Epithelial cell of esophagus (primary cell): ENCODE results near the gene FBLIM1.

ENCODE experiments used
- DNase-seq: peaks from one replicate; pipeline ENCODE4 v3.0.0; 2010; ENCODE audit warnings: low read depth
- H3K4me3 ChIP-seq: 2 replicates; pipeline ENCODE4 v1.5.1; 2011; ENCODE audit warnings: mild to moderate bottlenecking, low read length, control low read depth
- CTCF ChIP-seq: IDR thresholded peaks from 2 replicates; pipeline ENCODE4 v1.5.1; 2011; ENCODE audit warnings: low read depth, mild to moderate bottlenecking, low read length, control low read depth, inconsistent platforms; ENCODE audit not compliant: insufficient read depth; ENCODE audit errors: missing control alignments

Gene FBLIM1

GRCh38 chr1:15730936-15731335, 27.7 kb upstream of the FBLIM1 start:
- H3K4me3 ChIP-seq, result no peak overlapping the region
- DNase-seq, result no peak
- TF ChIP-seq CTCF, result no peak

- no peak overlapping the region for H3K4me3 ChIP-seq
- no peak for DNase-seq
- no peak for TF ChIP-seq CTCF
Measured at GRCh38 chr1:15731735-15732685, 26.6 kb upstream of the FBLIM1 start.

- DNase-seq, result no peak
- H3K4me3 ChIP-seq, result no peak overlapping the region
- TF ChIP-seq CTCF, result no peak
Measured at GRCh38 chr1:15732686-15733081, 25.9 kb upstream of the FBLIM1 start.

- no peak overlapping the region for H3K4me3 ChIP-seq
- no peak for TF ChIP-seq CTCF
- no peak for DNase-seq
Measured at GRCh38 chr1:15733218-15733725, 25.3 kb upstream of the FBLIM1 start.

- no peak for DNase-seq
- no peak overlapping the region for H3K4me3 ChIP-seq
- no peak for TF ChIP-seq CTCF
Measured at GRCh38 chr1:15733726-15734226, 24.8 kb upstream of the FBLIM1 start.

GRCh38 chr1:15734296-15734695, 24.3 kb upstream of the FBLIM1 start:
- no peak overlapping the region for H3K4me3 ChIP-seq
- DNase-seq, result no peak
- no peak for TF ChIP-seq CTCF
